MM.1S (cell line): ENCODE measurements around the gene PATJ.

Experiments
- DNase-seq: peaks from one replicate; pipeline ENCODE4 v3.0.0-alpha.2; 2015
- H2AFZ ChIP-seq: fragments of 300-600 bp; sonication (generic); 2 replicates; pipeline ENCODE4 v1.6.0; 2016; ENCODE audit warnings: antibody characterized with exemption, low read length
- H3F3A ChIP-seq: fragments of 300-600 bp; sonication (generic); 2 replicates; pipeline ENCODE4 v1.6.1; 2016; ENCODE audit warnings: mild to moderate bottlenecking, antibody characterized with exemption, low read length, moderate library complexity, mixed read lengths; ENCODE audit not compliant: insufficient read depth
- H3K27ac ChIP-seq: fragments of 300-600 bp; sonication (generic); 2 replicates; pipeline ENCODE4 v1.5.1; 2016; ENCODE audit warnings: mild to moderate bottlenecking, low read length
- H3K27me3 ChIP-seq: fragments of 300-600 bp; sonication (generic); replicated peaks from 2 replicates; pipeline ENCODE4 v1.6.0; 2016; ENCODE audit warnings: low read length; ENCODE audit not compliant: insufficient read depth
- H3K36me3 ChIP-seq: fragments of 300-600 bp; sonication (generic); replicated peaks from 2 replicates; pipeline ENCODE4 v1.6.1; 2016; ENCODE audit warnings: mild to moderate bottlenecking, low read length, mixed read lengths; ENCODE audit not compliant: insufficient read depth
- H3K4me1 ChIP-seq: fragments of 300-600 bp; sonication (generic); 2 replicates; pipeline ENCODE4 v1.6.1; 2016; ENCODE audit warnings: low read length, mixed read lengths
- H3K4me2 ChIP-seq: fragments of 300-600 bp; sonication (generic); 2 replicates; pipeline ENCODE4 v1.6.0; 2016; ENCODE audit warnings: low read depth, low read length
- H3K4me3 ChIP-seq: fragments of 300-600 bp; sonication (generic); 2 replicates; pipeline ENCODE4 v1.5.1; 2016; ENCODE audit warnings: low read length, mixed read lengths
- H3K79me2 ChIP-seq: fragments of 300-600 bp; sonication (generic); 2 replicates; pipeline ENCODE4 v1.6.1; 2016; ENCODE audit warnings: mixed run types, low read length, mixed read lengths
- H3K9ac ChIP-seq: fragments of 300-600 bp; sonication (generic); 2 replicates; pipeline ENCODE4 v1.6.1; 2016; ENCODE audit warnings: low read length, mixed read lengths
- H3K9me2 ChIP-seq: fragments of 300-600 bp; sonication (generic); replicated peaks from 2 replicates; pipeline ENCODE4 v1.6.1; 2016; ENCODE audit warnings: mild to moderate bottlenecking, low read length, mixed read lengths; ENCODE audit not compliant: insufficient read depth
- H3K9me3 ChIP-seq: fragments of 300-600 bp; sonication (generic); replicated peaks from 2 replicates; pipeline ENCODE4 v1.6.1; 2016; ENCODE audit warnings: mild to moderate bottlenecking, low read length, mixed read lengths; ENCODE audit not compliant: insufficient read depth
- H4K20me1 ChIP-seq: fragments of 300-600 bp; sonication (generic); 2 replicates; pipeline ENCODE4 v1.6.1; 2016; ENCODE audit warnings: mild to moderate bottlenecking, low read length, moderate library complexity, mixed read lengths; ENCODE audit not compliant: insufficient read depth
- CTCF ChIP-seq: fragments of 300-600 bp; sonication (generic); IDR thresholded peaks from 2 replicates; pipeline ENCODE4 v1.5.1; 2016; ENCODE audit warnings: antibody characterized with exemption, low read length, mixed read lengths
- EZH2 ChIP-seq: fragments of 300-600 bp; sonication (generic); optimal IDR thresholded peaks from 2 replicates; pipeline ENCODE3; 2017; ENCODE audit warnings: low read depth, mild to moderate bottlenecking, antibody characterized with exemption, low read length, mixed read lengths
- EZH2phosphoT487 ChIP-seq: fragments of 300-600 bp; sonication (generic); IDR thresholded peaks from 2 replicates; pipeline ENCODE4 v1.6.1; 2018; ENCODE audit warnings: antibody characterized with exemption, low read length

PATJ gene

DNA sequence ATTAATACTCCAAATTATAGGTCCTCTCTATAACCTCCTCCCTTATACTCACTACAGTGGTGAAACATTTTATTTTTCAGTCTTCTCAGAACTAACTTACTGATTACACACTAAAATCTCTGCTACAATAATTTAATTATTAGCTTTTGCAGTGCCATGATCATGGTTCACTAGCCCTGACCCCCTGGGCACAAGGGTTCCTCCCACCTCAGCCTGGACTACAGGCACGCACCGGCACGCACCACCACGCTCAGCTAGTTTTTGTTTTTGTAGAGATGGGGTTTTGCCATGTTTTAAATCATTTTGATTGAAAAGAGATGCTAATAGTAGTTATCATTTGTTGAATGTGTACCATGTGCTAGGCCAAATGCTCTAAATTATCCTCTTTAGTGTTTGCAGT lies 6.3 kb downstream of the PATJ start:
- TF ChIP-seq CTCF (no peak), EZH2 (no peak), EZH2phosphoT487 (no peak)
- H3F3A ChIP-seq, result 0 out of 2 replicates have a peak, but pooled peaks cover under 1% of the 10 kb centered on the region

DNA sequence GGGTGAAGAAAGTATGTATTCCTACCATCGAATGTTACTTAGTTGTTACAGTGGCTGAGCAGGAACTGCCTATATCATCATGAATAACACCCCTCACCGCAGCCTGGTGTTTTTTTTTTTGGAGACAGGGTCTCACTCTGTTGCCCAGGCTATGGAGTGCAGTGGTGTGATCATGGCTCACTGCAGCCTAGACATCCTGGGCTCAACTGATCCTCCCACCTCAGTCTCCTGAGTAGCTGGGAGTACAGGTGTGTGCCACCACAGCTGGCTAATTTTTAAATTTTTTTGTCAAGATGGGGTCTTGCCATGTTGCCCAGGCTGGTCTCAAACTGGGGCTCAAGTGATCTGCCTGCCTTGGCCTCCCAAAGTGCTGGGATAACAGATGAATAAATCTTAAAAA lies 7.3 kb downstream of the PATJ start:
- no peak overlapping the region for H2AFZ ChIP-seq
- H3K27me3 ChIP-seq, result no peaks in the 10 kb centered on the region
- H3K9me2 ChIP-seq, result no peaks in the 10 kb centered on the region
- no peaks in the 10 kb centered on the region for H3K36me3 ChIP-seq
- no peak overlapping the region for H3K4me2 ChIP-seq
- DNase-seq, result no peak
- no peaks in the 10 kb centered on the region for H3K4me1 ChIP-seq
- no peaks in the 10 kb centered on the region for H3F3A ChIP-seq
- H3K9me3 ChIP-seq, result no peaks in the 10 kb centered on the region
- H3K4me3 ChIP-seq, result no peak overlapping the region
- no peak overlapping the region for H3K27ac ChIP-seq
- H3K79me2 ChIP-seq, result no peaks in the 10 kb centered on the region
- no peaks in the 10 kb centered on the region for H4K20me1 ChIP-seq
- TF ChIP-seq EZH2phosphoT487 (no peak), EZH2 (no peak), CTCF (no peak)
- H3K9ac ChIP-seq, result no peak overlapping the region

More for the DNA sequence above, 6.3 kb downstream of the PATJ start:
- H3K79me2 ChIP-seq, result no peaks in the 10 kb centered on the region
- no peaks in the 10 kb centered on the region for H3K9me2 ChIP-seq
- no peaks in the 10 kb centered on the region for H3K27me3 ChIP-seq
- H3K27ac ChIP-seq, result no peak overlapping the region
- no peak overlapping the region for H3K4me2 ChIP-seq
- no peak overlapping the region for H3K9ac ChIP-seq
- no peaks in the 10 kb centered on the region for H3K9me3 ChIP-seq
- no peaks in the 10 kb centered on the region for H3K4me1 ChIP-seq
- no peak overlapping the region for H2AFZ ChIP-seq
- no peaks in the 10 kb centered on the region for H3K36me3 ChIP-seq
- no peak overlapping the region for H3K4me3 ChIP-seq
- no peaks in the 10 kb centered on the region for H4K20me1 ChIP-seq
- no peak for DNase-seq

DNA sequence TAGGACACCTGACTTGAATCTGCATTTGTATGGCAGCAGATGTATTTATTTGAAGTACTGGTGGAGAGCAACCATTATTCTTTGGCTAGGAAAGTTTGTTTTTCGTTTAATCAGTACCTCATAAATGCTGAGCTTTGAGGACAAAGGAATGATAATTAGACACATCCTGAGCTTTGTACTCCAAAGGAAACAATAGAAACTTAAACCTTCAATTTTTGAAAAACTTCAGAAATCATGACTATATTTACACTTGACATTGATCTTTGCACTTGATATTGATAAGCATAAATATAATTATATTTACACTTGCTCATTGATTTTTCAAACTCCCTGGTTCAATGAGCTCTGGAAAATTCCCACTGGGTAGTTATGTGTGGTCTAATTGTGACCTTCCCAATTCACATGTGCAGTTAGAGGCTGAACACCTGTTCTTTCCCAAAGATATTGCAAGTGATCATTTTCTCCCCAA lies 10.7 kb downstream of the PATJ start:
- TF ChIP-seq CTCF (no peak), EZH2 (no peak), EZH2phosphoT487 (no peak)
- Histone ChIP-seq H3K36me3 (no peaks in the 10 kb centered on the region), H3K4me2 (no peak overlapping the region), H2AFZ (no peak overlapping the region), H3K9ac (no peak overlapping the region), H4K20me1 (no peaks in the 10 kb centered on the region), H3K27me3 (no peaks in the 10 kb centered on the region), H3K4me1 (no peaks in the 10 kb centered on the region), H3K27ac (no peak overlapping the region), H3K79me2 (no peaks in the 10 kb centered on the region), H3K4me3 (no peak overlapping the region), H3F3A (no peaks in the 10 kb centered on the region), H3K9me2 (no peaks in the 10 kb centered on the region), H3K9me3 (no peaks in the 10 kb centered on the region)
- DNase-seq, result no peak
